Activated T-cell treated with anti-CD3 and anti-CD28 coated beads, Interleukin-2, amount 50 U/mL, for 72 hours (primary cell): Measurements from ENCODE around the gene PRKD2. TPM values are rescaled to one million over a fixed set of nuclear protein-coding genes. Genes with fewer than 3 reads are reported as not detected.

Source experiments
- ATAC-seq, 2 donors: fragments of 150-1000 bp; cut with Tn5 transposase; replicated peaks in 1 of 2; 2 replicates each; pipeline ENCODE4 v1.10.0; 2021; ENCODE audit warnings: moderate library complexity in 2 of 2, mild to moderate bottlenecking in 1 of 2
- DNase-seq, 2 donors: peaks; one replicate each; pipeline ENCODE4 v3.0.0; 2021 to 2022; ENCODE audit warnings: mixed read lengths in 1 of 2
- H3K27ac Mint-ChIP-seq: one replicate; pipeline ENCODE4 v1.8.0; 2022; ENCODE audit warnings: mild to moderate bottlenecking, moderate library complexity, mixed read lengths
- H3K27me3 Mint-ChIP-seq: one replicate; pipeline ENCODE4 v1.8.0; 2022; ENCODE audit warnings: low read depth, mixed read lengths
- H3K36me3 Mint-ChIP-seq, 2 donors: one replicate each; pipeline ENCODE4 v1.8.0; 2022; ENCODE audit warnings: mixed read lengths in 2 of 2, mild to moderate bottlenecking in 1 of 2; ENCODE audit not compliant: insufficient read depth in 2 of 2
- H3K4me1 Mint-ChIP-seq: one replicate; pipeline ENCODE4 v1.8.0; 2022; ENCODE audit warnings: low read depth, mixed read lengths
- H3K4me3 Mint-ChIP-seq, 2 donors: one replicate each; pipeline ENCODE4 v1.8.0; 2022; ENCODE audit warnings: mild to moderate bottlenecking in 2 of 2, mixed read lengths in 2 of 2, moderate library complexity in 2 of 2
- H3K9me3 Mint-ChIP-seq, 2 donors: one replicate each; pipeline ENCODE4 v1.8.0; 2022; ENCODE audit warnings: mixed read lengths in 2 of 2
- total RNA-seq, 2 donors: library from RNA; stranded (reverse); gene quantifications; one replicate each; pipeline ENCODE4 v1.2.3, GENCODE V29; 2022

The PRKD2 gene
- total RNA-seq, 2 donors from 2014 or later: 82.0 to 92.9 TPM

- Mint-ChIP-seq H3K27ac (no peak overlapping the region), H3K4me3 (no peak overlapping the region), H3K9me3 (no peaks in the 10 kb centered on the region), H3K27me3 (no peaks in the 10 kb centered on the region), H3K36me3 (peaks cover 8 to 23% of the 10 kb centered on the region in 2 donors), H3K4me1 (peaks cover 11% of the 10 kb centered on the region)
- no peak for ATAC-seq
- DNase-seq: no peak
Observed at GRCh38 chr19:46700704-46701103, 16.2 kb downstream of the PRKD2 start.

GRCh38 chr19:46698395-46699321 is 18.3 kb downstream of the PRKD2 start:
- no peaks in the 10 kb centered on the region for H3K27me3 Mint-ChIP-seq
- no peak overlapping the region for H3K27ac Mint-ChIP-seq
- no peak for DNase-seq
- no peak overlapping the region for H3K4me3 Mint-ChIP-seq
- H3K9me3 Mint-ChIP-seq: no peaks in the 10 kb centered on the region
- ATAC-seq: no peak
- H3K4me1 Mint-ChIP-seq: no peaks in the 10 kb centered on the region
- H3K36me3 Mint-ChIP-seq: peaks cover 10 to 27% of the 10 kb centered on the region in 2 donors

- Mint-ChIP-seq H3K27me3 (no peaks in the 10 kb centered on the region), H3K27ac (no peak overlapping the region), H3K4me3 (no peak overlapping the region), H3K4me1 (no peaks in the 10 kb centered on the region), H3K36me3 (peaks cover 18 to 36% of the 10 kb centered on the region in 2 donors), H3K9me3 (no peaks in the 10 kb centered on the region)
- DNase-seq: peak in 1 of 2 donors; percentile 25
- ATAC-seq: peak; percentile 13 to 32
Observed at GRCh38 chr19:46697204-46697960, 19.5 kb downstream of the PRKD2 start.

GRCh38 chr19:46696866-46697203 is 20.1 kb downstream of the PRKD2 start:
- Mint-ChIP-seq H3K9me3 (no peaks in the 10 kb centered on the region), H3K36me3 (peaks cover 22 to 42% of the 10 kb centered on the region in 2 donors), H3K27me3 (no peaks in the 10 kb centered on the region), H3K4me1 (no peaks in the 10 kb centered on the region), H3K4me3 (no peak overlapping the region), H3K27ac (no peak overlapping the region)
- ATAC-seq (no peak), DNase-seq (no peak)

GRCh38 chr19:46696052-46696451 is 20.9 kb downstream of the PRKD2 start:
- no peak for DNase-seq
- Mint-ChIP-seq H3K4me3 (no peak overlapping the region), H3K36me3 (peaks cover 23 to 46% of the 10 kb centered on the region in 2 donors), H3K27me3 (no peaks in the 10 kb centered on the region), H3K9me3 (no peaks in the 10 kb centered on the region), H3K4me1 (no peaks in the 10 kb centered on the region), H3K27ac (no peak overlapping the region)
- no peak for ATAC-seq

- Mint-ChIP-seq H3K27me3 (no peaks in the 10 kb centered on the region), H3K27ac (no peak overlapping the region), H3K4me3 (no peak overlapping the region), H3K4me1 (no peaks in the 10 kb centered on the region), H3K9me3 (no peaks in the 10 kb centered on the region), H3K36me3 (peaks cover 27 to 59% of the 10 kb centered on the region in 2 donors)
- DNase-seq (no peak), ATAC-seq (no peak)
Observed at GRCh38 chr19:46693760-46694159, 23.2 kb downstream of the PRKD2 start.

- no peaks in the 10 kb centered on the region for H3K9me3 Mint-ChIP-seq
- H3K27me3 Mint-ChIP-seq: no peaks in the 10 kb centered on the region
- no peak for DNase-seq
- no peak overlapping the region for H3K27ac Mint-ChIP-seq
- peaks cover 27 to 61% of the 10 kb centered on the region in 2 donors for H3K36me3 Mint-ChIP-seq
- ATAC-seq: no peak
- no peak overlapping the region for H3K4me3 Mint-ChIP-seq
- no peaks in the 10 kb centered on the region for H3K4me1 Mint-ChIP-seq
Observed at GRCh38 chr19:46692918-46693722, 23.8 kb downstream of the PRKD2 start.

GRCh38 chr19:46691948-46692347 is 25.0 kb downstream of the PRKD2 start:
- no peak overlapping the region for H3K27ac Mint-ChIP-seq
- no peaks in the 10 kb centered on the region for H3K9me3 Mint-ChIP-seq
- DNase-seq (no peak), ATAC-seq (no peak)
- H3K4me1 Mint-ChIP-seq: no peaks in the 10 kb centered on the region
- H3K36me3 Mint-ChIP-seq: peaks cover 27 to 62% of the 10 kb centered on the region in 2 donors
- H3K27me3 Mint-ChIP-seq: no peaks in the 10 kb centered on the region
- H3K4me3 Mint-ChIP-seq: no peak overlapping the region

- Mint-ChIP-seq H3K36me3 (peaks cover 27 to 55% of the 10 kb centered on the region in 2 donors), H3K9me3 (no peaks in the 10 kb centered on the region), H3K4me3 (no peak overlapping the region), H3K27me3 (no peaks in the 10 kb centered on the region), H3K4me1 (no peaks in the 10 kb centered on the region), H3K27ac (no peak overlapping the region)
- ATAC-seq (no peak), DNase-seq (no peak)
Observed at GRCh38 chr19:46691104-46691503, 25.8 kb downstream of the PRKD2 start.

- peaks cover 24 to 53% of the 10 kb centered on the region in 2 donors for H3K36me3 Mint-ChIP-seq
- no peaks in the 10 kb centered on the region for H3K27me3 Mint-ChIP-seq
- H3K4me1 Mint-ChIP-seq: peaks cover 5% of the 10 kb centered on the region
- H3K9me3 Mint-ChIP-seq: no peaks in the 10 kb centered on the region
- no peak overlapping the region for H3K27ac Mint-ChIP-seq
- ATAC-seq (no peak), DNase-seq (no peak)
- H3K4me3 Mint-ChIP-seq: no peak overlapping the region
Observed at GRCh38 chr19:46689358-46689757, 27.6 kb downstream of the PRKD2 start.

- H3K36me3 Mint-ChIP-seq: peaks cover 17 to 44% of the 10 kb centered on the region in 2 donors
- ATAC-seq (no peak), DNase-seq (no peak)
- no peak overlapping the region for H3K4me3 Mint-ChIP-seq
- no peaks in the 10 kb centered on the region for H3K9me3 Mint-ChIP-seq
- no peaks in the 10 kb centered on the region for H3K27me3 Mint-ChIP-seq
- peaks cover 5% of the 10 kb centered on the region for H3K4me1 Mint-ChIP-seq
- H3K27ac Mint-ChIP-seq: no peak overlapping the region
Observed at GRCh38 chr19:46687438-46688145, 29.3 kb downstream of the PRKD2 start.

- Mint-ChIP-seq H3K9me3 (no peaks in the 10 kb centered on the region), H3K27ac (peak overlapping the region; percentile 48)
Observed at GRCh38 chr19:46685189-46685588, 31.7 kb downstream of the PRKD2 start.

More at GRCh38 chr19:46685189-46685588, 31.7 kb downstream of the PRKD2 start:
- DNase-seq (no peak), ATAC-seq (no peak)
- Mint-ChIP-seq H3K27me3 (no peaks in the 10 kb centered on the region), H3K36me3 (peaks cover under 1 to 23% of the 10 kb centered on the region in 2 donors), H3K4me3 (no peak overlapping the region), H3K4me1 (peaks cover 5% of the 10 kb centered on the region)
